K562 (cell line): Measurements from ENCODE around the gene PPAN. TPM values are rescaled to one million over a fixed set of nuclear protein-coding genes. Genes with fewer than 3 reads are reported as not detected.

Experiments
- ASH1L ChIP-seq: fragments of 450-650 bp; IDR thresholded peaks from 2 replicates; pipeline ENCODE4 v1.6.1; 2018; ENCODE audit warnings: borderline replicate concordance, mild to moderate bottlenecking, low read depth; ENCODE audit not compliant: partially characterized antibody
- BHLHE40 ChIP-seq: IDR thresholded peaks from 2 replicates; pipeline ENCODE4 v1.6.1; 2011; ENCODE audit warnings: low read length, improper control_type of control experiment
- DPF2 ChIP-seq: fragments of 450-650 bp; IDR thresholded peaks from 2 replicates; pipeline ENCODE4 v1.6.1; 2016
- FOXA3 ChIP-seq, 2 experiments: fragments of 450-650 bp in 1 of 2; sonication (generic) in 1 of 2; formaldehyde crosslinking; IDR thresholded peaks in 1 of 2; conservative IDR thresholded peaks in 1 of 2; 2 replicates each; pipeline versions ENCODE4 v1.4.0 to v1.8.0; 2020 to 2022; ENCODE audit warnings: mild to moderate bottlenecking in 2 of 2, missing genetic modification reagents in 1 of 2
- HMG20A ChIP-seq: fragments of 450-650 bp; formaldehyde crosslinking; conservative IDR thresholded peaks from 2 replicates; pipeline ENCODE4 v1.4.0; 2020; ENCODE audit warnings: mild to moderate bottlenecking, mixed read lengths
- KDM1A ChIP-seq, 2 experiments: fragments of 450-650 bp; IDR thresholded peaks; 2 replicates each; pipeline ENCODE4 v1.6.1; 2016; ENCODE audit warnings: mild to moderate bottlenecking in 2 of 2
- MBD2 ChIP-seq: sonication (generic); IDR thresholded peaks from 2 replicates; pipeline ENCODE4 v1.6.1; 2016; ENCODE audit warnings: low read depth, borderline replicate concordance
- NCOA4 ChIP-seq: fragments of 450-650 bp; IDR thresholded peaks from 2 replicates; pipeline ENCODE4 v1.6.1; 2018; ENCODE audit warnings: mild to moderate bottlenecking; ENCODE audit not compliant: partially characterized antibody
- RUNX1 ChIP-seq: sonication (generic); IDR thresholded peaks from 2 replicates; pipeline ENCODE4 v1.6.1; 2016; ENCODE audit warnings: antibody characterized with exemption, low read depth
- ZNF347 ChIP-seq: fragments of 450-650 bp; formaldehyde crosslinking; IDR thresholded peaks from 2 replicates; pipeline ENCODE4 v1.4.0; 2020; ENCODE audit warnings: low read depth, mild to moderate bottlenecking, moderate library complexity
- ZNF354B ChIP-seq: fragments of 250-450 bp; sonication (Bioruptor Pico); IDR thresholded peaks from 2 replicates; pipeline ENCODE4 v1.4.0; 2020
- ZNF586 ChIP-seq: fragments of 450-650 bp; formaldehyde crosslinking; conservative IDR thresholded peaks from 2 replicates; pipeline ENCODE4 v1.4.0; 2020; ENCODE audit warnings: mild to moderate bottlenecking, moderate library complexity
- ZNF668 ChIP-seq: fragments of 250-450 bp; sonication (Bioruptor Pico); IDR thresholded peaks from 2 replicates; pipeline ENCODE4 v1.8.0; 2022; ENCODE audit warnings: mild to moderate bottlenecking, inconsistent platforms
- ZNF76 ChIP-seq: fragments of 250-450 bp; sonication (Bioruptor Pico); IDR thresholded peaks from 2 replicates; pipeline ENCODE4 v1.4.0; 2020; ENCODE audit warnings: mild to moderate bottlenecking, moderate library complexity, borderline replicate concordance
- ZNF780A ChIP-seq: fragments of 250-450 bp; sonication (Bioruptor Pico); IDR thresholded peaks from 2 replicates; pipeline ENCODE4 v1.5.0; 2021; ENCODE audit warnings: mild to moderate bottlenecking
- ZNF830 ChIP-seq: fragments of 250-450 bp; sonication (Bioruptor Pico); IDR thresholded peaks from 2 replicates; pipeline ENCODE4 v1.5.0; 2021; ENCODE audit warnings: mild to moderate bottlenecking
- polyA plus RNA-seq, 8 experiments: library from polyadenylated mRNA; depleted of rRNA in 4 of 8; stranded (reverse) in 5 of 8; unstranded in 3 of 8; fragments of >200 nt; fragmentation: Nextera tagmentation in 2 of 8; fragmentation: Illumina TruSeq in 1 of 8; extraction: Ambion mirVana in 2 of 8; extraction: Trizol in 1 of 8; gene quantifications; 2 replicates each; pipeline versions ENCODE4 v1.2.1 to v1.2.3, GENCODE V29; 2011 to 2014; ENCODE audit warnings: inconsistent platforms in 1 of 8, missing spikeins in 1 of 8
- total RNA-seq, 7 experiments: library from RNA; depleted of rRNA in 6 of 7; stranded (reverse); fragments of >200 nt in 6 of 7; fragmentation: Illumina TruSeq in 2 of 7; extraction: Trizol in 2 of 7; gene quantifications; 2 replicates each; pipeline versions ENCODE4 v1.2.1 to v1.2.3, GENCODE V29; 2011 to 2021; ENCODE audit warnings: low replicate concordance in 1 of 7
- TF ChIP-seq, protein P1 (sequence below): sonication (generic); formaldehyde crosslinking; IDR thresholded peaks from 2 replicates; pipeline ENCODE4 v1.8.0; 2022; ENCODE audit warnings: missing genetic modification reagents, mild to moderate bottlenecking, moderate library complexity, borderline replicate concordance
- TF ChIP-seq, protein P2 (sequence below): fragments of 250-450 bp; sonication (Bioruptor Pico); IDR thresholded peaks from 2 replicates; pipeline ENCODE4 v1.4.0; 2020; ENCODE audit warnings: borderline replicate concordance
- TF ChIP-seq, protein P3 (sequence below): fragments of 200-800 bp; sonication (Bioruptor generic); IDR thresholded peaks from 2 replicates; pipeline ENCODE4 v1.6.1; 2017; ENCODE audit warnings: missing genetic modification characterization, missing compliant biosample characterization
- TF ChIP-seq, protein P4 (sequence below), 2 experiments: IDR thresholded peaks; 2 replicates each; pipeline ENCODE4 v1.6.1; 2011; ENCODE audit warnings: borderline replicate concordance in 1 of 2, control low read depth in 1 of 2, low read depth in 1 of 2, low read length in 1 of 2, mild to moderate bottlenecking in 1 of 2, mixed read lengths in 1 of 2, moderate library complexity in 1 of 2; ENCODE audit not compliant: insufficient read depth in 1 of 2, insufficient read length in 1 of 2, poor library complexity in 1 of 2, severe bottlenecking in 1 of 2; ENCODE audit errors: extremely low read depth in 1 of 2
- TF ChIP-seq, protein P5 (sequence below): fragments of 450-650 bp; IDR thresholded peaks from 2 replicates; pipeline ENCODE4 v1.6.1; 2018; ENCODE audit not compliant: partially characterized antibody

PPAN gene
- total and polyA plus RNA-seq, 9 of the 15 experiments (the other 6 are each of a cell fraction or from before 2014, with no cell fraction given) = 2.2 to 129 (median 59.1) TPM

DNA sequence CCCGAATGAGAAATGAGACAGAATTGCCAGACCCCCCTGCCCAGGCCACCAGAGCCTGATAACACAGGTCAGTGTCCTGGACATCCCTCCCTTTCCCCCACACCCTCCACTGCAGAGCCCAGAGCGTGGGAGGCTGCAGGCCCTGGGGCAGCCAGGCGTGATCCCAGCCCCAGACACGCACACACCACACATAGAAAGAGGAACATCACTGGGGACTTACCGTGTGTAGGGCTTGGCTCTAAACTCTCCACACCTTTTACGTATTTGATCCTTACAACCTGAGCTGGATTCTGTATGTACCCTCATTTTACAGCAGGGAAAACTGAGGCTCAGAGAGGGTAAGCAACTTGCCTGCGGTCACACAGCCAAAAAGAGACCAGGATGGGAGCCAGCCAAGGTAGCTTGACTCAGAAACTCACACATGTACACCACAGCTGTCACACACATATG lies 3.4 kb upstream of the PPAN start (continued):
- TF ChIP-seq, protein P1, sequence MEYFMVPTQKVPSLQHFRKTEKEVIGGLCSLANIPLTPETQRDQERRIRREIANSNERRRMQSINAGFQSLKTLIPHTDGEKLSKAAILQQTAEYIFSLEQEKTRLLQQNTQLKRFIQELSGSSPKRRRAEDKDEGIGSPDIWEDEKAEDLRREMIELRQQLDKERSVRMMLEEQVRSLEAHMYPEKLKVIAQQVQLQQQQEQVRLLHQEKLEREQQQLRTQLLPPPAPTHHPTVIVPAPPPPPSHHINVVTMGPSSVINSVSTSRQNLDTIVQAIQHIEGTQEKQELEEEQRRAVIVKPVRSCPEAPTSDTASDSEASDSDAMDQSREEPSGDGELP (CRISPR knock-in tag) = no peak
- TF ChIP-seq NCOA4 = no peak
- no peak for TF ChIP-seq HMG20A
- TF ChIP-seq ZNF668 (CRISPR knock-in tag) = no peak
- TF ChIP-seq MBD2 = no peak
- no peak for TF ChIP-seq FOXA3 (CRISPR knock-in tag; conservative IDR thresholded peaks at IDR 0.05 in 1 of 2, IDR thresholded peaks at IDR 0.05 in 1 of 2)
- TF ChIP-seq ZNF830 (CRISPR knock-in tag) = no peak
- no peak for TF ChIP-seq ZNF780A (CRISPR knock-in tag)
- no peak for TF ChIP-seq ZNF347 (CRISPR knock-in tag)
- TF ChIP-seq ZNF586 = no peak
- no peak for TF ChIP-seq ZNF76 (CRISPR knock-in tag)
- TF ChIP-seq, protein P2, sequence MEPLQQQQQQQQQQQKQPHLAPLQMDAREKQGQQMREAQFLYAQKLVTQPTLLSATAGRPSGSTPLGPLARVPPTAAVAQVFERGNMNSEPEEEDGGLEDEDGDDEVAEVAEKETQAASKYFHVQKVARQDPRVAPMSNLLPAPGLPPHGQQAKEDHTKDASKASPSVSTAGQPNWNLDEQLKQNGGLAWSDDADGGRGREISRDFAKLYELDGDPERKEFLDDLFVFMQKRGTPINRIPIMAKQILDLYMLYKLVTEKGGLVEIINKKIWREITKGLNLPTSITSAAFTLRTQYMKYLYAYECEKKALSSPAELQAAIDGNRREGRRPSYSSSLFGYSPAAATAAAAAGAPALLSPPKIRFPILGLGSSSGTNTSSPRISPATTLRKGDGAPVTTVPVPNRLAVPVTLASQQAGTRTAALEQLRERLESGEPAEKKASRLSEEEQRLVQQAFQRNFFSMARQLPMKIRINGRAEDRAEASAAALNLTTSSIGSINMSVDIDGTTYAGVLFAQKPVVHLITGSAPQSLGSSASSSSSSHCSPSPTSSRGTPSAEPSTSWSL = no peak
- TF ChIP-seq KDM1A (IDR thresholded peaks at IDR 0.05) = peak; percentile 82 to 91
- TF ChIP-seq, protein P3, sequence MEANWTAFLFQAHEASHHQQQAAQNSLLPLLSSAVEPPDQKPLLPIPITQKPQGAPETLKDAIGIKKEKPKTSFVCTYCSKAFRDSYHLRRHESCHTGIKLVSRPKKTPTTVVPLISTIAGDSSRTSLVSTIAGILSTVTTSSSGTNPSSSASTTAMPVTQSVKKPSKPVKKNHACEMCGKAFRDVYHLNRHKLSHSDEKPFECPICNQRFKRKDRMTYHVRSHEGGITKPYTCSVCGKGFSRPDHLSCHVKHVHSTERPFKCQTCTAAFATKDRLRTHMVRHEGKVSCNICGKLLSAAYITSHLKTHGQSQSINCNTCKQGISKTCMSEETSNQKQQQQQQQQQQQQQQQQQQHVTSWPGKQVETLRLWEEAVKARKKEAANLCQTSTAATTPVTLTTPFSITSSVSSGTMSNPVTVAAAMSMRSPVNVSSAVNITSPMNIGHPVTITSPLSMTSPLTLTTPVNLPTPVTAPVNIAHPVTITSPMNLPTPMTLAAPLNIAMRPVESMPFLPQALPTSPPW (CRISPR knock-in tag) = peak; percentile 70
- TF ChIP-seq, protein P4, sequence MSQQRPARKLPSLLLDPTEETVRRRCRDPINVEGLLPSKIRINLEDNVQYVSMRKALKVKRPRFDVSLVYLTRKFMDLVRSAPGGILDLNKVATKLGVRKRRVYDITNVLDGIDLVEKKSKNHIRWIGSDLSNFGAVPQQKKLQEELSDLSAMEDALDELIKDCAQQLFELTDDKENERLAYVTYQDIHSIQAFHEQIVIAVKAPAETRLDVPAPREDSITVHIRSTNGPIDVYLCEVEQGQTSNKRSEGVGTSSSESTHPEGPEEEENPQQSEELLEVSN (IDR thresholded peaks at IDR 0.05; ENCODE audit: borderline replicate concordance in 1 of 2, extremely low read depth in 1 of 2, insufficient read depth in 1 of 2, insufficient read length in 1 of 2, low read depth in 1 of 2, low read length in 1 of 2, poor library complexity in 1 of 2, severe bottlenecking in 1 of 2) = no peak
- no peak for TF ChIP-seq ASH1L
- peak; percentile 22; the same call in 1 of the 2 replicates for TF ChIP-seq BHLHE40
- no peak for TF ChIP-seq RUNX1
- no peak for TF ChIP-seq ZNF354B (CRISPR knock-in tag)
- no peak for TF ChIP-seq DPF2
- TF ChIP-seq, protein P5, sequence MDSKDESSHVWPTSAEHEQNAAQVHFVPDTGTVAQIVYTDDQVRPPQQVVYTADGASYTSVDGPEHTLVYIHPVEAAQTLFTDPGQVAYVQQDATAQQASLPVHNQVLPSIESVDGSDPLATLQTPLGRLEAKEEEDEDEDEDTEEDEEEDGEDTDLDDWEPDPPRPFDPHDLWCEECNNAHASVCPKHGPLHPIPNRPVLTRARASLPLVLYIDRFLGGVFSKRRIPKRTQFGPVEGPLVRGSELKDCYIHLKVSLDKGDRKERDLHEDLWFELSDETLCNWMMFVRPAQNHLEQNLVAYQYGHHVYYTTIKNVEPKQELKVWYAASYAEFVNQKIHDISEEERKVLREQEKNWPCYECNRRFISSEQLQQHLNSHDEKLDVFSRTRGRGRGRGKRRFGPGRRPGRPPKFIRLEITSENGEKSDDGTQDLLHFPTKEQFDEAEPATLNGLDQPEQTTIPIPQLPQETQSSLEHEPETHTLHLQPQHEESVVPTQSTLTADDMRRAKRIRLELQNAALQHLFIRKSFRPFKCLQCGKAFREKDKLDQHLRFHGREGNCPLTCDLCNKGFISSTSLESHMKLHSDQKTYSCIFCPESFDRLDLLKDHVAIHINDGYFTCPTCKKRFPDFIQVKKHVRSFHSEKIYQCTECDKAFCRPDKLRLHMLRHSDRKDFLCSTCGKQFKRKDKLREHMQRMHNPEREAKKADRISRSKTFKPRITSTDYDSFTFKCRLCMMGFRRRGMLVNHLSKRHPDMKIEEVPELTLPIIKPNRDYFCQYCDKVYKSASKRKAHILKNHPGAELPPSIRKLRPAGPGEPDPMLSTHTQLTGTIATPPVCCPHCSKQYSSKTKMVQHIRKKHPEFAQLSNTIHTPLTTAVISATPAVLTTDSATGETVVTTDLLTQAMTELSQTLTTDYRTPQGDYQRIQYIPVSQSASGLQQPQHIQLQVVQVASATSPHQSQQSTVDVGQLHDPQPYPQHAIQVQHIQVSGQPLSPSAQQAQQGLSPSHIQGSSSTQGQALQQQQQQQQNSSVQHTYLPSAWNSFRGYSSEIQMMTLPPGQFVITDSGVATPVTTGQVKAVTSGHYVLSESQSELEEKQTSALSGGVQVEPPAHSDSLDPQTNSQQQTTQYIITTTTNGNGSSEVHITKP = no peak
